A673 (cell line): ENCODE results near the gene CDK8. TPM values are rescaled to one million over a fixed set of nuclear protein-coding genes. Genes with fewer than 3 reads are reported as not detected.

ENCODE experiments used
- BruUV-seq: library from RNA; stranded (reverse); fragments of 400-500 nt; replicated peaks from 2 replicates; lab custom pipeline; 2021; lab: Mats Ljungman, UMichigan
- CTCF ChIA-PET: fragments of 300-600 bp; sonication (Branson Sonifier 250); formaldehyde crosslinking; loops from one replicate; lab custom pipeline; 2022; ENCODE audit warnings: antibody characterized with exemption; lab: Charles Lee
- POLR2A ChIA-PET: fragments of 300-600 bp; sonication (Branson Sonifier 250); formaldehyde crosslinking; loops from one replicate; lab custom pipeline; 2022; ENCODE audit warnings: antibody characterized with exemption; ENCODE audit not compliant: low non-redundant PET; lab: Charles Lee
- DNase-seq: peaks from one replicate; pipeline ENCODE4 v3.0.0-alpha.2; 2015; ENCODE audit warnings: low spot score
- H3K27ac ChIP-seq: fragments of 200-600 bp; sonication (generic); 2 replicates; pipeline ENCODE4 v1.5.1; 2016; ENCODE audit warnings: mixed run types, low read depth, mild to moderate bottlenecking, mixed read lengths, antibody characterized with exemption, low read length; ENCODE audit not compliant: poor library complexity, severe bottlenecking
- H3K27me3 ChIP-seq: fragments of 200-600 bp; sonication (generic); replicated peaks from 2 replicates; pipeline ENCODE4 v1.6.1; 2017; ENCODE audit warnings: mixed run types, low read depth, mild to moderate bottlenecking, mixed read lengths, antibody characterized with exemption, low read length; ENCODE audit not compliant: insufficient read depth, poor library complexity
- H3K36me3 ChIP-seq: fragments of 200-600 bp; sonication (generic); 2 replicates; pipeline ENCODE4 v1.6.1; 2016; ENCODE audit warnings: mixed run types, mild to moderate bottlenecking, mixed read lengths, antibody characterized with exemption, low read length; ENCODE audit not compliant: insufficient read depth, poor library complexity, severe bottlenecking
- H3K4me1 ChIP-seq: fragments of 200-600 bp; sonication (generic); 2 replicates; pipeline ENCODE4 v1.6.1; 2017; ENCODE audit warnings: mixed run types, mild to moderate bottlenecking, mixed read lengths, antibody characterized with exemption, low read length; ENCODE audit not compliant: insufficient read depth, poor library complexity, severe bottlenecking
- H3K4me3 ChIP-seq: fragments of 200-600 bp; sonication (generic); 2 replicates; pipeline ENCODE4 v1.5.1; 2016; ENCODE audit warnings: low read depth, mixed run types, mild to moderate bottlenecking, mixed read lengths, low read length; ENCODE audit not compliant: poor library complexity, severe bottlenecking
- H3K9me3 ChIP-seq: fragments of 200-600 bp; sonication (generic); 2 replicates; pipeline ENCODE4 v1.6.1; 2016; ENCODE audit warnings: mixed run types, low read depth, mild to moderate bottlenecking, mixed read lengths, antibody characterized with exemption, low read length; ENCODE audit not compliant: poor library complexity, severe bottlenecking
- CTCF ChIP-seq: fragments of 300-800, 200-600 bp; sonication (generic); conservative IDR thresholded peaks from 2 replicates; pipeline ENCODE4 v1.5.1; 2017; ENCODE audit warnings: low read depth, mild to moderate bottlenecking, antibody characterized with exemption, low read length, moderate library complexity, mixed read lengths
- EZH2 ChIP-seq: fragments of 200-600 bp; sonication (generic); IDR thresholded peaks from 2 replicates; pipeline ENCODE4 v1.6.1; 2017; ENCODE audit warnings: borderline replicate concordance, low read depth, mild to moderate bottlenecking, mixed read lengths, antibody characterized with exemption, low read length; ENCODE audit not compliant: poor library complexity, severe bottlenecking
- intact Hi-C: fragments of 100-400 bp; cut with micrococcal nuclease; formaldehyde crosslinking; loops from one replicate; pipeline ENCODE4 v1.10.0; 2022; ENCODE audit not compliant: unreplicated experiment
- total RNA-seq: library from RNA; stranded (reverse); gene quantifications from 2 replicates; pipeline ENCODE4 v1.2.3, GENCODE V29; 2021

The CDK8 gene
- total RNA-seq, 1 experiment from 2014 or later: 23.1 TPM

- Histone ChIP-seq H3K4me1 (no peaks in the 10 kb centered on the region), H3K9me3 (no peaks in the 10 kb centered on the region), H3K4me3 (no peak overlapping the region), H3K27ac (no peak overlapping the region), H3K27me3 (no peaks in the 10 kb centered on the region), H3K36me3 (no peaks in the 10 kb centered on the region)
- POLR2A ChIA-PET: no interaction called here
- TF ChIP-seq CTCF (no peak), EZH2 (no peak)
- no peak for DNase-seq
- BruUV-seq: no TSS peak
- intact Hi-C loops: no loop called here
- CTCF ChIA-PET: no interaction called here
Observed at GRCh38 chr13:26411206-26411605, 157.3 kb downstream of the CDK8 start.

GRCh38 chr13:26412263-26412662, 158.3 kb downstream of the CDK8 start:
- H3K36me3 ChIP-seq: no peaks in the 10 kb centered on the region
- intact Hi-C loops: no loop called here
- CTCF ChIA-PET: no interaction called here
- H3K9me3 ChIP-seq: no peaks in the 10 kb centered on the region
- H3K27ac ChIP-seq: no peak overlapping the region
- H3K4me1 ChIP-seq: no peaks in the 10 kb centered on the region
- POLR2A ChIA-PET: no interaction called here
- no peak for TF ChIP-seq CTCF
- TF ChIP-seq EZH2: no peak
- H3K27me3 ChIP-seq: no peaks in the 10 kb centered on the region
- no TSS peak for BruUV-seq
- H3K4me3 ChIP-seq: no peak overlapping the region
- DNase-seq: no peak

GRCh38 chr13:26412936-26413716, 159.2 kb downstream of the CDK8 start:
- intact Hi-C loops: no loop called here
- no peaks in the 10 kb centered on the region for H3K4me1 ChIP-seq
- no peaks in the 10 kb centered on the region for H3K36me3 ChIP-seq
- no peak overlapping the region for H3K27ac ChIP-seq
- DNase-seq: no peak
- H3K4me3 ChIP-seq: no peak overlapping the region
- no peaks in the 10 kb centered on the region for H3K27me3 ChIP-seq
- H3K9me3 ChIP-seq: no peaks in the 10 kb centered on the region
- TF ChIP-seq CTCF: no peak
- no TSS peak for BruUV-seq
- ChIA-PET POLR2A (interaction anchor here (0.7 kb wide), 1 partner anchor 192 kb away, joined by 3 read pairs; no protein-coding TSS in a partner anchor), CTCF (no interaction called here)
